Measurements from ENCODE around the gene UIMC1.

- TF ChIP-seq POLR2A (IDR thresholded peaks at IDR 0.05), result no peak
- TF ChIP-seq CTCF (IDR thresholded peaks at IDR 0.05 in 4 of 5, conservative IDR thresholded peaks at IDR 0.05 in 1 of 5), result no peak
Measured at GRCh38 chr5:176860381-176860780, 146.2 kb downstream of the UIMC1 start.

Data from gastrocnemius medialis (tissue), 4 donors.